ENCODE results near the gene RALGAPA2. TPM values are rescaled to one million over a fixed set of nuclear protein-coding genes. Genes with fewer than 3 reads are reported as not detected.

Gene RALGAPA2
- polyA plus RNA-seq, 1 of the 3 experiments (the other 2 are of a cell fraction): 1.0 TPM

- no peaks in the 10 kb centered on the region for H3K36me3 ChIP-seq (replicated peaks in 1 of 2; ENCODE audit: control insufficient read depth in 1 of 2, insufficient read depth in 2 of 2, low read length in 1 of 2)
- H3F3A ChIP-seq (replicated peaks; ENCODE audit: insufficient read depth): no peaks in the 10 kb centered on the region
- no peak overlapping the region for H3K4me2 ChIP-seq
- peaks cover 0 to 7% of the 10 kb centered on the region in 2 experiments; a peak in 2 of 4 replicates for H3K4me1 ChIP-seq (ENCODE audit: control insufficient read depth in 1 of 2, insufficient read depth in 2 of 2, low read depth in 1 of 2, low read length in 1 of 2)
- CTCF ChIA-PET: interaction anchor here (0.9 to 1.8 kb wide), 2 partner anchors 9 to 17 kb away, joined by 3 to 8 read pairs; no protein-coding TSS in a partner anchor
- POLR2A ChIA-PET: no interaction called here
- no peak overlapping the region for H3K27ac ChIP-seq (ENCODE audit: low read depth in 2 of 2, low read length in 1 of 2)
- H3K9me3 ChIP-seq: no peaks in the 10 kb centered on the region
- WGBS (ENCODE audit: low lambda C conversion rate): 91% methylated on average over 2 of the region's 2 CpGs
- no peaks in the 10 kb centered on the region for H4K20me1 ChIP-seq (ENCODE audit: insufficient read depth)
- no peak overlapping the region for H2AFZ ChIP-seq (ENCODE audit: low read depth)
- H3K9ac ChIP-seq: no peak overlapping the region
- H3K9me2 ChIP-seq: no peaks in the 10 kb centered on the region
- TF ChIP-seq RAD21 (IDR thresholded peaks at IDR 0.05; ENCODE audit: low read length): no peak
- TF ChIP-seq JUND (IDR thresholded peaks at IDR 0.05): no peak
- no peak for TF ChIP-seq SIN3A (IDR thresholded peaks at IDR 0.05; ENCODE audit: borderline replicate concordance, low read depth, low read length)
- no peak for TF ChIP-seq ELF1 (IDR thresholded peaks at IDR 0.05)
- TF ChIP-seq NRF1 (IDR thresholded peaks at IDR 0.05; ENCODE audit: low read depth, low read length): no peak
- no peak for TF ChIP-seq GATA2 (CRISPR knock-in tag; IDR thresholded peaks at IDR 0.05)
- TF ChIP-seq MAX (IDR thresholded peaks at IDR 0.05; ENCODE audit: low read depth): no peak
- no peak for TF ChIP-seq TEAD4 (IDR thresholded peaks at IDR 0.05; ENCODE audit: borderline replicate concordance, insufficient read depth)
- no peak for TF ChIP-seq MEF2A (IDR thresholded peaks at IDR 0.05; ENCODE audit: borderline replicate concordance, low read depth)
- no peak for TF ChIP-seq GABPA (IDR thresholded peaks at IDR 0.05; ENCODE audit: low read depth)
- TF ChIP-seq NFIC (IDR thresholded peaks at IDR 0.05; ENCODE audit: borderline replicate concordance): no peak
- TF ChIP-seq IRF3 (IDR thresholded peaks at IDR 0.05; ENCODE audit: low read depth, low read length): no peak
- TF ChIP-seq FOXM1 (IDR thresholded peaks at IDR 0.05; ENCODE audit: low read depth): no peak
- TF ChIP-seq FOXJ3 (CRISPR knock-in tag; IDR thresholded peaks at IDR 0.05): no peak
- no peak for TF ChIP-seq CTCF (IDR thresholded peaks at IDR 0.05)
- TF ChIP-seq EP300 (IDR thresholded peaks at IDR 0.05; ENCODE audit: borderline replicate concordance in 1 of 2, low read depth in 1 of 2, low read length in 1 of 2): no peak
- no peak for TF ChIP-seq PBX3 (IDR thresholded peaks at IDR 0.05)
- no peak for TF ChIP-seq USF2 (IDR thresholded peaks at IDR 0.05; ENCODE audit: borderline replicate concordance, low read depth, low read length)
- no peak for TF ChIP-seq RCOR1 (IDR thresholded peaks at IDR 0.05; ENCODE audit: low read length)
- H3K79me2 ChIP-seq (ENCODE audit: insufficient read depth): no peaks in the 10 kb centered on the region
- DNase-seq: no peak
- no peak overlapping the region for H3K4me3 ChIP-seq (ENCODE audit: low read depth in 2 of 2, low read length in 1 of 2)
- no peaks in the 10 kb centered on the region for H3K27me3 ChIP-seq (ENCODE audit: insufficient read depth)
Observed at GRCh38 chr20:20456741-20457140, 255.7 kb downstream of the RALGAPA2 start.
